KOPT-K1 (cell line): ENCODE measurements around the gene KPNA2.
"Not testable (repeated sequence)": the region's sequence is repeated elsewhere in the genome, so short reads cannot be mapped to it uniquely, and the experiment has no call there.

Experiments
- H3K27ac ChIP-seq: fragments of 200-600 bp; sonication (generic); 2 replicates; pipeline ENCODE4 v1.5.1; 2016; ENCODE audit warnings: antibody characterized with exemption, mild to moderate bottlenecking, low read depth, low read length; ENCODE audit not compliant: poor library complexity, severe bottlenecking
- H3K36me3 ChIP-seq: fragments of 200-600 bp; sonication (generic); 2 replicates; pipeline ENCODE4 v1.5.1; 2017; ENCODE audit warnings: antibody characterized with exemption, mild to moderate bottlenecking, low read length, moderate library complexity; ENCODE audit not compliant: insufficient read depth
- H3K9me3 ChIP-seq: fragments of 200-600 bp; sonication (generic); 2 replicates; pipeline ENCODE4 v1.5.1; 2017; ENCODE audit warnings: antibody characterized with exemption, low read length, mild to moderate bottlenecking; ENCODE audit not compliant: insufficient read depth, poor library complexity, severe bottlenecking

The KPNA2 gene

DNA sequence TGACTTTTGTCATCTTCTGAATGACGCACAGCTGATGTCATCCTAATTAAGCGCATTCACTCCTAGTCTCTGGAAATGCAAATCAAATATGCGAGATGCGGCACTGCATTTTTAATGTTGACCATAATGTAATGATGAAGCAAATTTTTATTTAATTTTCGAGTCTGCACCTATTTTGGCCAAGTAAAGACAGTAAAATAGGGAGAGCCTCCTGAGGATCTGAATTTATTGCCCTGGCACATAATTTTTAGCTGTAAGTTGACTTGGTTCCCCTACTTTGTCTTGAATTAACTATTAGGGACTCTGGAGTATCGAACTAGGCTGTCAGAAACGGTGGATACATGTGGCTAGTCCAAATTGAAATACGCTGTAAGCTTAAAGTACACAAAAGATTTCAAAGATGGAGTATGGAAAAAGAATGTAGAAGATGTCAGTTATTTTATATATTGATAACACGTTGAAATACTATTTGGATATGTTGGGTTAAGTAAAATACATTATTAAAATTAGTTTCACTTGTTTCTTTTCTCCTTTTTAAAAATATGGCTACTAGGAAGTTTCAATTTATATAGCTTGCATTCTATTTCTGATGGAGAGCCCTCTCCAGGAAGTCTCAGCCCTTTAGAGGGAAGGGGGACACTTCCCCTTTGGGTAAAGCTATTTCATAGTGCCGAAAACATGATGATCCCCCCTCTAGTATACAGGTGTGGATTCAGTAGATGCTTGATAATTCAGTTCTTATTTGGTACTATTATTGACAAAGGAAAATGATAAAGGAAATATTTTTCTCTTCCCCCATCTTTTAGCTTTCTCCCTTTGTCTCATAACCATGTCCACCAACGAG lies 991 bp downstream of the KPNA2 start:
- Histone ChIP-seq H3K9me3 (no peaks in the 10 kb centered on the region), H3K27ac (peak overlapping the region; percentile 92), H3K36me3 (peaks cover 53% of the 10 kb centered on the region)

DNA sequence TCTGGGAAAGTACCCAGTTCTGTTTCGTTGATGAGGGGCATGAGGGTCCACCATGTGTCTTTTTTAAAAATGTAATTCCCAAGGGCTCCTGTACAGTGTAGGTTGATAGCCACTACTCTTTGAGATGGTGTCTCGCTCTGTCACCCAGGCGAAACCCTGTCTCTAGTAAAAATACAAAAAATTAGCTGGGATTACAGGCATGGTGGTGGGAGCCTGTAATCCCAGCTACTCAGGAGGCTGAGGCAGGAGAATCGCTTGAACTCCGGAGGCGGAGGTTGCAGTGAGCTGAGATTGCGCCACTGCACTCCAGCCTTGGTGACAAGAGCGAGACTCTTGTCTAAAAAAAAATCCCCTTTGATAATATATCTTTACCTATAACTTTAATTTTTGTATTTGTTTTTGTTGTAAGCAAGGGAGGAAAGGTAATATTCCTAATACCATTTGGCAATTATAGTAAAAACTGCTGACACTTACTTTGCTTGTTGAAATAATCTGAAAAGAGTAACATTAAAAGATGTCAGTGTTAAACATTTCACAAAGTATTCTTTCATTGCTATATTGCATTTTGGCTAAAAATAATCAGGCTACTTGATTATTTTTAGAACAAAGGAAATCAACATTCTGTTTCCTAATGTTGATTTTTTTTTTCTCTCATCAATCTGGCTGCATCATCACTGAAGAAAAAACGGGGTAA lies 11.8 kb downstream of the KPNA2 start:
- Histone ChIP-seq H3K27ac (no peak overlapping the region), H3K36me3 (peaks cover 70% of the 10 kb centered on the region)

DNA sequence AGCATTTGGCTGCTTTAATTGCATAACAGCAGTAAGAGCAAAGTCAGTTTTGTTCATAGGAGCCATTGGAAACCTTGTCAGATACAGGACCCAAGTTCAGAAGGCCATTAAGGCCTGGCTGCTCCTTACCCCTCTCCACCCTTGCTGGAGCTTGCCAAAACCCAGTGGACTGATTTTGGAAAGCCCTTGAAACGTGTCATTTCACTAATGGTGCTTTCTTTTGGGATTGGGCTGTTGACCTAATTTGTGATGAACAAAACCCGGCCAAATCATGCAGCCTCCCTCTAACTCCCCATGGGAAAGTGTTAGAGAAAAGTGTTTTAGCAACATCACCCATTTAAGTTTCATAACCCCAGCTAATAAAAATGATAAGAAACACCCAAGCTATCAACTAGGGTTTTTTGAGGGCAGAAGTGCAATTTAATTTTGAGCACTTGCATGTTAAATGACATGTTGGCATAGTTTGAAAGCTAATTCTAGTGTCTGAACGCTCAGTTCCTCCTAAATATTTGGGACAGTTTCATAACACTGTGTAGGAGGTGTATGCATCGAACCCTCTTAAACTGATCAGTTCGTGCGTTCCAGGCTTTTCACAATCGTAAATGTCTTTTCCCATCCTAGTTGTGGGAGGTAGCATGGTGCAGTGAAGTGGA lies 12.5 kb downstream of the KPNA2 start:
- peaks cover 63% of the 10 kb centered on the region for H3K36me3 ChIP-seq
- not testable (repeated sequence) for H3K27ac ChIP-seq

More for the DNA sequence above, 11.8 kb downstream of the KPNA2 start:
- H3K9me3 ChIP-seq: no peaks in the 10 kb centered on the region

DNA sequence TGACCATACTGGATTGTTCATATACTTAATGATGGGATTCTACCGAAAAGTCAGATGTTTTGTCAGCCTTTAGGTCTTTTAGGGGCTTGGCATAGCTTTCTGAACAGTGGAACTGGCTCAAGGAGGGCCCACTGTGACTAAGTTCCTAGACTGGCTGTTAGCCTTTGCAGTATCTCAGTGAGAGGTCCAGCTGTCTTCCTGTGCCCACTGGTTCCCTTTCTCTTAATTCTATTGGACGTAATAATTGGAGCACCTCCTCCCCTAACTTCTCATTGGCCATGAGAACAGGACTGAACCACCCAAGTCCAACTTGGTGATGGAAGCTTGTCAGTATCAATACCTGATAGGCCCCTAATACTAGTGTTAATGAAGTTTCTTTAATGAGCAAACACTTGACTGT lies 13.5 kb downstream of the KPNA2 start:
- Histone ChIP-seq H3K9me3 (no peaks in the 10 kb centered on the region), H3K36me3 (peaks cover 53% of the 10 kb centered on the region), H3K27ac (no peak overlapping the region)

More for the DNA sequence above, 12.5 kb downstream of the KPNA2 start:
- not testable (repeated sequence) for H3K9me3 ChIP-seq

DNA sequence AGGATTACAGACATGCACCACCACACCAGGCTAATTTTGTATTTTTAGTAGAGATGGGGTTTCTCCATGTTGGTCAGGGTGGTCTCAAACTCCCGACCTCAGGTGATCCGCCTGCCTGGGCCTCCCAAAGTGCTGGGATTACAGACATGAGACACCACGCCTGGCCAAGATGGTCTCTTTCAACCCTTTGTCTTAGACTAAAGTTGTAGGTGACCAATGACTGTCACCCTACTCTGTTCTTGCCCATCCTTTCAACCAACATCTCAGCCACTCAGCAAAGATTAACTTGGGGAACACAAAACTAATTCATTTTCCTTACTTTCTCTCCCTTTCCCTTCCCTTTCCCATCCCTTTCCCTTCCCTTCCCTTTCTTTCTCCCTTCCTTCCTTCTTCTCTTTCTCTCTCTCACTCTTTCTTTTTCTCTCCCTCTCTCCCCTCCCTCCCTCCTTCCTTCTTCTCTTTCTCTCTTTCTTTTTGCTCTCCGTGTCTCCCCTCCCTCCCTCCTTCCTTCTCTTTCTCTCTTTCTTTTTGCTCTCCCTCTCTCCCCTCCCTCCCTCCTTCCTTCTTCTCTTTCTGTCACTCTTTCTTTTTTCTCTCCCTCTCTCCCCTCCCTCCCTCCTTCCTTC lies 14.4 kb downstream of the KPNA2 start:
- not testable (repeated sequence) for H3K9me3 ChIP-seq, H3K27ac ChIP-seq
- peaks cover 44% of the 10 kb centered on the region for H3K36me3 ChIP-seq

DNA sequence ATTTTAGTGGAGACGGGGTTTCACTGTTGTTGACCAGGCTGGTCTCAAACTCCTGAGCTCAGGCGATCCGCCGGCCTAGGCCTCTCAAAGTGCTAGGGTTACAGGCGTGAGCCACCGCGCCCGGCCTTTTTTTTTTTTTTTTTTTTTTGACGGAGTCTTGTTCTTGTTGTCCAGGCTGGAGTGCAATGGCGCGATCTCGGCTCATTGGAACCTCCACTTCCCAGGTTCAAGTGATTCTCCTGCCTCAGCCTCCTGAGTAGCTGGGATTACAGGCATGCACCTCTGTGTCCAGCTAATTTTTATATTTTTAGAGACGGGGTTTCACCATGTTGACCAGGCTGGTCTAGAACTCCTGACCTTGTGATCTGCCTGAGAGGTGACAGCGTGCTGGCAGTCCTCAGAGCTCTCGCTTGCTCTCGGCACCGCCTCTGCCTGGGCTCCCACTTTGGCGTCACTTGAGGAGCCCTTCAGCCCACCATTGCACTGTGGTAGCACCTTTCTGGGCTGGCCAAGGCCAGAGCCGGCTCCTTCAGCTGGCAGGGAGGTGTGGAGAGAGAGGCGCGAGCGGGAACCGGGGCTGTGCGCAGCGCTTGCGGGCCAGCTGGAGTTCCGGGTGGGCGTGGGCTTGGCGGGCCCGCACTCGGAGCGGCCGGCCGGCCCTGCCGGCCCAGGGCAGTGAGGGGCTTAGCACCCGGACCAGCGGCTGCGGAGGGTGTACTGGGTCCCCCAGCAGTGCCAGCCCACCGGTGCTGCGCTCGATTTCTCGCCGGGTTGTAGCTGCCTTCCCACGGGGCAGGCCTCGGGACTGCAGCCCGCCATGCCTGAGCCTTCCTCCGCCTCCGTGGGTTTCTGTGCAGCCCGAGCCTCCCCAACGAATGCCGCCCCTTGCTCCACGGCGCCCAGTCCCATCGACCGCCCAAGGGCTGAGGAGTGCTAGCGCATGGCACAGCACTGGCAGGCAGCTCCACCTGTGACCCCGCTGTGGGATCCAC lies 16.1 kb downstream of the KPNA2 start:
- not testable (repeated sequence) for H3K9me3 ChIP-seq, H3K27ac ChIP-seq
- H3K36me3 ChIP-seq: peaks cover 27% of the 10 kb centered on the region

DNA sequence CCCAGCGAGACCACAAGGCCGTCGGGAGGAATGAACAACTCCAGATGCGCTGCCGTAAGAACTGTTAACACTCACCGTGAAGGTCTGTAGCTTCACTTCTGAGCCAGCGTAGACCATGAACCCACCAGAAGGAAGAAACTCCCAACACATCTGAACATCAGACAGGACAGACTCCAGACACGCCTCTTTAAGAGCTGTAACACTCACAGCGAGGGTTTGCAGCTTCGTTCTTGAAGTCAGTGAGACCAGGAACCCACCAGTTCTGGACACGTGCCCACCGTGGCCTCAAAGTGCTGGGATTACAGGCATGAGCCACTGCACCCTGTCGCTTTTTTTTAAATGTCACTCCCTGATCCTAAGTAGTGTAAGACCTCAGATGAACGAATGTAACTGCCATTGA lies 17.3 kb downstream of the KPNA2 start:
- Histone ChIP-seq H3K36me3 (peaks cover 15% of the 10 kb centered on the region), H3K27ac (no peak overlapping the region), H3K9me3 (no peaks in the 10 kb centered on the region)

DNA sequence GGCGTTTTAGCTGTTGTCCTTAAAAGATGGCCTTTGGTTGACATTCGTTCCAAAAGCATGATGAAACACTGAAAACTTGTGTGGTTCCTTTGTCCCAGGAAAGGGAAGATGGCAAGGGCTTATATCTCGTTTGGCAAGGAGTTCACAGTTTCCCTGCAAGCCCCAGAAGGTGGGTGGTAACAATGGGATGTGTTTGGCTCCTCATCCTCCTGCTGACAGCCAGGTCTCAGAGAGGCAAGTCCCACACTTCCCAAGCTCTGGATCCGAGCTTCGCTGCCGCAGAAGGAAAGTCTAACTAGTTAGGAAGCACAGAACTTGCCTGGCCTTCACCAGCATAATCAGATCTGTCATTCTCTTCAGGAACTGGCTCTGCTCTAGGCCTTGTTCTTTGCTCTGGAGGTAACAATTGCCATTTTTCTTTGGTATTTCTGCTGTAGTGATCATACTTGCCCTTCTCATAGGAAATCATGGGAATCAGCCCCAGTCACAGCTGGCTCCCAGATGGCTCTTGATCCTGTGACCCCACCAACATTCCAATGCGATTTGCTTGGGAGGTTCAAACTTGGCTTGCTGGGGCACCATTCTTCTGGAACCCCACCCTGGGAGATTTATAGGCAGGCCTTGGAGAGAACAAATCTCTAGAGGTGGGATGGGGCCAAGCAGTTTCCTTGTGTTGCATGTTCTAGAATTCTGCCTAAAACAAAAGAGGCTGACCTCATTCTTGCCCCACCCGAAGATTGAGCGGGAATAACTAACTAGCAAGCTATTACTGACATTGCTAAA lies 17.9 kb downstream of the KPNA2 start:
- H3K36me3 ChIP-seq: peaks cover 9% of the 10 kb centered on the region; the same call in 1 of the 2 replicates
- no peaks in the 10 kb centered on the region for H3K9me3 ChIP-seq
- no peak overlapping the region for H3K27ac ChIP-seq

DNA sequence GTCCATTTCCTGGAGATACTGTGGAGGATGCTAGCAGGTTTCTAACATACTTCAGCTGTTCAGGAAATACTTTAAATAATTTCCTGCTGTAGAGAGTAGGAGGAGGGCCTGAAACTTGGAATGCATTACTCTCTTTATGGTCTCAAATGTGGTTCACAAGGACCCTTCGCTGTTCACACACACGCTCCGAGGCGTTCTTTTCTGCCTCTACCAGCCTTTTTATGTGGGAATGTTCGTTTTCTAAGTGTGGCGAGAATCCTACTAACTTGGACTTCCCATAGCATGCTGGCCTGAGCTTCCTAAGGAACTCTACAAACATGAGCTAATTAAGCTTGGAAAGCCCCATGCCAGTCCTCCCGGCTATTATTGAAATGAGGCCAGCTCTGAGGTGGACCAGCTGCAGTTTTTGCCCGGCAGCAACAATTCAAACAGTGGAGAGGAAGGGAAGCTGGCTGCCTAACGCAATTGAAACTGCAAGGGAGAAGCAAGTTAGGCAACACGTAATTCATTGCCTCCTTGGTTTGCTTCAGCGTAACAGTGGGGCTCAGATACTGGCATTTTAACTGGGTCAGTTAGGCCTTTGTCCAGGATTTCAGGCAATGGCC lies 18.9 kb downstream of the KPNA2 start:
- Histone ChIP-seq H3K9me3 (no peaks in the 10 kb centered on the region), H3K36me3 (0 out of 2 replicates have a peak, but pooled peaks cover under 1% of the 10 kb centered on the region), H3K27ac (no peak overlapping the region)

DNA sequence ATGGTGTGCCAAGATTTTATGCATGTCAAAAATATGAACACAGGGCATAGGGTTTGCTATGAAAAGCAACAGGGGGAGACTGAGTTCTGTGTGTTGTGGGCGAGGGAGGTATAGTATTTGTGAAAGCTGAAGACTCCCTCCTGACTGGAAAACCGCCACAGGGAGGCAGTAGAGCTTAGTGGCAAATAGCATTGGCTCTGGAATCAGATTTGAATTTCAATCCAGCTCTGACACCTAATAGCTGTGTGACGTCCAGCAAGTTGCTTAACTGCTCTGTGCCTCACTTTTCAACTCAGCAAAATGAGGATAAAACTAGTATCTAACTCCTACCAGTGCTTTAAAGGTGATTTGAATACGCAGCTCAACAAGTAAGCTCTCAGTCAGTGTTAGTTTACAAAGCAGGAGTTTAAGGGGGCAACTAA lies 22.0 kb downstream of the KPNA2 start:
- Histone ChIP-seq H3K9me3 (no peaks in the 10 kb centered on the region), H3K36me3 (no peaks in the 10 kb centered on the region), H3K27ac (no peak overlapping the region)

DNA sequence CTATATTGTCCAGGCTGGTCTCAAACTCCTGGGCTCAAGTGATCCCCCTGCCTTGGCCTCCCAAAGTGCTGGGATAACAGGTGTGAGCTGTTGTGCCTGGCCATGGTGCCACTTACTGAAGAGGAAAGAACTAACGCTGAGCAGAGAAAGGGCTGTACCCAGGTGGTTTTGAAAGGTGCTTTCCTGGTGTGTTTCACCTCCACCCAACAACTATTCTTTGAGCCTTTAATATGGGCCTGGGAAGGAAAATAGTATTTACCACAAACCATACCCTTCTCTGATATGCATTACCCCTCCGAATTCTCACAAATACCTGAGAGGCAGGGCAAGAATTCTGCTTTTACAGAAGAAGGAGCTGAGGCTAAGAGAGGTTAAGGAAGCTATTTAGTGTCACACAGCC lies 24.8 kb downstream of the KPNA2 start:
- Histone ChIP-seq H3K9me3 (no peaks in the 10 kb centered on the region), H3K36me3 (no peaks in the 10 kb centered on the region), H3K27ac (no peak overlapping the region)

DNA sequence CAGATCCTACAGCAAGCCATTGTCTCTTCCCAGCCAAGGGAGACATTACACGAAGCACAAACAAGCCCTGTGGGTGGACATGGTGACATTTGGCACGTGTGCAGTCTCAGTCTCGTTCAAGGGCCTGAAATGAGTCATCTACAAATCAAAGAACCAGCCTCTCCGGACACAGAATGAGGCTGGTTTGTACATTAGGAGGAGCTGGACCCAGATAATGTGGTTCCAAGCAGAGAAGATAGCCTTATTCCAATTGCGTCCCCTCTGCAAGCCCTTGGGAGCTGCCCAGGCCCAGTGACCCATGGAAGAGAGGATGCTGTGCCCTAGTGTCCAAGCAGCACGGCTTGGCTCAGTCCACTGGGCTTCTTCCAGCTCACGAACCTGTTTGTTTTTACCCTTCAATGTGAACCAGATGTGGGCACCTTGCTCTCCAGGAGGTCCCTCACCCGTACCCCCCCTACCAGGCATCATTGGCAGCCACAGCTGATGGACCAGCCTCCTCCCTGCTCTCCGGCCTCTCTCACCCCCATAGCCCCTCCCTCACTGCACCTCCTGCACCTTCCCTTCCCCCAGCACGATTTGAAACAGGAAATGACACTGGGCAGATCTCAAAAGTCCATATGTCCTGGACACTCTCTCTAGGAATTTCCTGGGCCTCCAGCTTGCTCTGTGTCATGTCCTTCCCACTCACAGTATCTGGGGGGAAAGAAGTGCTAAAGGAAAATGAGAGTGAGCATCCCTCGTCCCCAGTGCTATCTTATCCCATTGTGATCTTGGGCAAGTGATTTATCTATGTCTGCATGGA lies 26.2 kb downstream of the KPNA2 start:
- no peak overlapping the region for H3K27ac ChIP-seq
- no peaks in the 10 kb centered on the region for H3K9me3 ChIP-seq
- H3K36me3 ChIP-seq: no peaks in the 10 kb centered on the region
